BE2C (cell line): ENCODE results near the gene TRIM43.
"Not testable (repeated sequence)": the region's sequence is repeated elsewhere in the genome, so short reads cannot be mapped to it uniquely, and the experiment has no call there.

ENCODE experiments used
- DNase-seq: peaks from one replicate; pipeline ENCODE4 v3.0.0-alpha.2; 2020
- H3K27me3 ChIP-seq: fragments of 250-450 bp; sonication (Bioruptor Pico); 2 replicates; pipeline ENCODE4 v1.5.1; 2020; ENCODE audit warnings: mild to moderate bottlenecking
- H3K36me3 ChIP-seq: fragments of 250-450 bp; sonication (Bioruptor Pico); 2 replicates; pipeline ENCODE4 v1.5.1; 2020; ENCODE audit warnings: mild to moderate bottlenecking
- H3K4me1 ChIP-seq: fragments of 250-450 bp; sonication (Bioruptor Pico); 2 replicates; pipeline ENCODE4 v1.5.1; 2020
- H3K4me3 ChIP-seq: 2 replicates; pipeline ENCODE4 v1.5.1; 2011; ENCODE audit warnings: low read depth, low read length
- H3K9me3 ChIP-seq: fragments of 250-450 bp; sonication (Bioruptor Pico); 2 replicates; pipeline ENCODE4 v1.5.1; 2020
- CTCF ChIP-seq: IDR thresholded peaks from 2 replicates; pipeline ENCODE4 v1.5.1; 2012; ENCODE audit warnings: mild to moderate bottlenecking, low read depth, low read length

Gene TRIM43

GRCh38 chr2:95578539-95578938, 13.3 kb upstream of the TRIM43 start:
- Histone ChIP-seq H3K4me3 (no peak overlapping the region), H3K36me3 (no peaks in the 10 kb centered on the region), H3K9me3 (no peaks in the 10 kb centered on the region), H3K4me1 (no peaks in the 10 kb centered on the region), H3K27me3 (no peaks in the 10 kb centered on the region)
- TF ChIP-seq CTCF: no peak
- DNase-seq: no peak

GRCh38 chr2:95583545-95583944, 8.3 kb upstream of the TRIM43 start:
- H3K36me3 ChIP-seq, H3K27me3 ChIP-seq, H3K9me3 ChIP-seq, DNase-seq, H3K4me1 ChIP-seq, H3K4me3 ChIP-seq: not testable (repeated sequence)

GRCh38 chr2:95584321-95584720, 7.5 kb upstream of the TRIM43 start:
- not testable (repeated sequence) for H3K27me3 ChIP-seq, DNase-seq, H3K4me3 ChIP-seq, H3K36me3 ChIP-seq, H3K4me1 ChIP-seq, H3K9me3 ChIP-seq

GRCh38 chr2:95589777-95590536, 1.8 kb upstream of the TRIM43 start:
- not testable (repeated sequence) for H3K4me3 ChIP-seq, DNase-seq, H3K27me3 ChIP-seq, H3K36me3 ChIP-seq, H3K4me1 ChIP-seq, H3K9me3 ChIP-seq

- not testable (repeated sequence) for H3K9me3 ChIP-seq, H3K4me1 ChIP-seq, DNase-seq, H3K36me3 ChIP-seq, H3K27me3 ChIP-seq, H3K4me3 ChIP-seq
These were observed 1.2 kb downstream of the TRIM43 start for GRCh38 chr2:95592973-95593372.

GRCh38 chr2:95595012-95595411, 3.2 kb downstream of the TRIM43 start:
- not testable (repeated sequence) for H3K36me3 ChIP-seq

GRCh38 chr2:95601301-95601700, 9.5 kb downstream of the TRIM43 start:
- H3K4me3 ChIP-seq, DNase-seq, H3K27me3 ChIP-seq, H3K9me3 ChIP-seq, H3K36me3 ChIP-seq, H3K4me1 ChIP-seq: not testable (repeated sequence)

More at GRCh38 chr2:95595012-95595411, 3.2 kb downstream of the TRIM43 start:
- H3K27me3 ChIP-seq, DNase-seq, H3K4me3 ChIP-seq, H3K9me3 ChIP-seq, H3K4me1 ChIP-seq: not testable (repeated sequence)

- not testable (repeated sequence) for H3K4me1 ChIP-seq, H3K27me3 ChIP-seq, H3K36me3 ChIP-seq, DNase-seq, H3K9me3 ChIP-seq, H3K4me3 ChIP-seq
These were observed 10.3 kb downstream of the TRIM43 start for GRCh38 chr2:95602146-95602545.

GRCh38 chr2:95608356-95608755, 16.6 kb downstream of the TRIM43 start:
- DNase-seq, H3K4me1 ChIP-seq, H3K4me3 ChIP-seq, H3K36me3 ChIP-seq, H3K27me3 ChIP-seq, H3K9me3 ChIP-seq: not testable (repeated sequence)

GRCh38 chr2:95609764-95610163, 18.0 kb downstream of the TRIM43 start:
- H3K36me3 ChIP-seq, H3K27me3 ChIP-seq, H3K9me3 ChIP-seq, H3K4me1 ChIP-seq, DNase-seq, H3K4me3 ChIP-seq: not testable (repeated sequence)

GRCh38 chr2:95613048-95613447, 21.2 kb downstream of the TRIM43 start:
- not testable (repeated sequence) for H3K9me3 ChIP-seq, H3K36me3 ChIP-seq, DNase-seq, H3K27me3 ChIP-seq, H3K4me3 ChIP-seq, H3K4me1 ChIP-seq

- H3K9me3 ChIP-seq, DNase-seq, H3K36me3 ChIP-seq, H3K27me3 ChIP-seq, H3K4me3 ChIP-seq, H3K4me1 ChIP-seq: not testable (repeated sequence)
These were observed 30.9 kb downstream of the TRIM43 start for GRCh38 chr2:95622728-95623127.

- H3K4me1 ChIP-seq, DNase-seq, H3K4me3 ChIP-seq, H3K36me3 ChIP-seq, H3K27me3 ChIP-seq, H3K9me3 ChIP-seq: not testable (repeated sequence)
These were observed 39.2 kb downstream of the TRIM43 start for GRCh38 chr2:95630987-95631386.

- H3K4me1 ChIP-seq, DNase-seq, H3K4me3 ChIP-seq, H3K27me3 ChIP-seq, H3K36me3 ChIP-seq, H3K9me3 ChIP-seq: not testable (repeated sequence)
These were observed 41.9 kb downstream of the TRIM43 start for GRCh38 chr2:95633626-95634259.

GRCh38 chr2:95640515-95641288, 48.9 kb downstream of the TRIM43 start:
- not testable (repeated sequence) for H3K4me3 ChIP-seq, DNase-seq, H3K27me3 ChIP-seq, H3K36me3 ChIP-seq, H3K4me1 ChIP-seq, H3K9me3 ChIP-seq
